Activated CD8-positive, alpha-beta memory T cell treated with anti-CD3 and anti-CD28 coated beads for 24 hours (primary cell): ENCODE results near the gene TRIM24.
"Not testable (repeated sequence)": the region's sequence is repeated elsewhere in the genome, so short reads cannot be mapped to it uniquely, and the experiment has no call there.

Experiments
- DNase-seq: peaks from one replicate; pipeline ENCODE4 v3.0.0-alpha.2; 2020

The TRIM24 gene

GRCh38 chr7:138495485-138495884, 35.4 kb downstream of the TRIM24 start:
- DNase-seq, result no peak

DNA sequence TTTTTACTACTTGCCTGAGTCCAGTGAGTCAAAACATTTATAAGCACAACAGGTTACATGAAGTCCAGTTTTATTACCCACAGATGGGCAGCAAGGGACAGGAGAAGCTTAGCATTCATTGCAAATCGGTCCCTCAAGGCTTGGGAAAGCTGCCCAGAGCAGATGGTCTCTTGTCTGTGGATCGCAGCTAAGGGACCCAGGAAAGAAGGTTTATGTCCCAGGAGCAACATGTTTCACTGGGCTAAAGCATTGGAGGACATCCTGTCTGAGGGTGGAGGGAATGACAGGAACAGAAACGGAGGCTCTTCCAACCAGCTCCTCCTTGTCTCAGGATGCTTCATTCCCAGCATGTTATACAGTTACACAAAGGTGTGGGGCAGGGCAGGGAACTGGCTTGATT, 39.3 kb downstream of the TRIM24 start:
- no peak for DNase-seq

- not testable (repeated sequence) for DNase-seq
These were observed 40.2 kb downstream of the TRIM24 start for GRCh38 chr7:138500303-138500702.

DNA sequence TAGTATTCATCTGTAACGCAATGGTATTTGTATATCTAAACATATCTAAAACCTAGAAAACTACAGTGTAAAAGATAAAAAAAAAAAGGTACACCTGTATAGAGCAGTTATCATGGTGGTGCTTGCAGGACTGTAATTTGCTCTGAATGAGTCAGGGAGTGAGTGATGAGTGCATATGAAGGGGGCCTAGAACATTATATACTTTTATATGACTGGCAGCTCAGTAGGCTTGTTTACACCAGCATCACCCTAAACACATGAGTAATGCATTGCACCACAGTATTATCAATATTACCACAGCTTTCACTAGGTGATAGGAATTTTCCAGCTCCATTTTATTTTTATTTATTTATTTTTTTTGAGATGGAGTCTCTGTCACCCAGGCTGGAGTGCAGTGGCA, 40.8 kb downstream of the TRIM24 start:
- DNase-seq, result no peak

DNA sequence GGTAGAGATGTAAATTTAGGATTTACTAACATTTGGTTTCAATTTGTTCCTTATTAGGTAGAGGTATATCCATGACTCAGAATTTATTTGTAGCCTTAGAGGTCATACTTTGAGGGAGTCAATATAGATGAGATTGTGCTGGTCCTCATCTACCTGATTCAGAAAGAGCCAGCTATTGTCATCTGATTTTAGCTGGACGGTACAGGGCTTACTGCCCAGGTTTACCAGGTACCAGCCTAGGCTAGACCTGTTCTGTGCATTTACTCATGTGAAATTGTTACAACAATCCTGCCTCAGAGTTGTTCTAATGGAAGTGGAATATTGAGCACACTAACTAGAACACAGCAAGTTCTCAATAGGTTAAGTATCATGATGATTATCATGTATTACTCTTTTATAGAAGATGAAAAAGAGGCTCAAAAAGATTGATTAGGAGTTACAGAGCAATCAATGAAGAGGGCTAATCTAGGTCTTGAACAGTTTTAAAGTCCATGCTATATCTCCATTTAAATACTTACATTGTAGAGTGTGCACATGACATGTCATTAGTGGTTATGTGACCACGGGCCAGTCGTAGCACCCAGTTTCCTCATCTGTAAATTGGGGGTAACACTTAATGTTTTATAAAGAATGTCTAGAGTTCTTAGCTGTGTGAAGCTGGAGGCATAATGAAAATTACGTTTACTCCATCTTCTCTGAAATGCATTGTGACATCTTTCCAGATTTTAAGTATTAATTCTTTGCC, 42.1 kb downstream of the TRIM24 start:
- no peak for DNase-seq

- DNase-seq, result no peak
These were observed 45.4 kb downstream of the TRIM24 start for GRCh38 chr7:138505361-138505873.

DNA sequence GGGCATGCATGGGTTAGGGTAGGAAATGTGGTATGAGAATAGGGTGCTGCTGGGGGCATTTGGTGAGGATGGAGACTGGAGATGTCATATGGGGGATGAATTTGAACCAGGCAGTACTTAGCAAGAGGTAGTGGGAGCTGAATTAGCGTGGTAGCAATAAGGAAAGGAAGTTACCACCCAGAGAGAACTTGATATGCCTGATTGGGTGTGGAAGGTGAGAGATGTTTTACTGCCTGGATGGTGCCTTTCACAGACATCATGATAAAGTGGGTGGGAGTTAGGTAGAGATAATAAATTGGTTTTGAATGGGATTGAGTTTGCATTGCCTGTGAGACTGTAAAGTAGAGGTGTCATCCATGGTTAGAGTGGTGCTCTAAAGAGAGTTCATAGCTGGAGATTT, 46.7 kb downstream of the TRIM24 start:
- no peak for DNase-seq

DNA sequence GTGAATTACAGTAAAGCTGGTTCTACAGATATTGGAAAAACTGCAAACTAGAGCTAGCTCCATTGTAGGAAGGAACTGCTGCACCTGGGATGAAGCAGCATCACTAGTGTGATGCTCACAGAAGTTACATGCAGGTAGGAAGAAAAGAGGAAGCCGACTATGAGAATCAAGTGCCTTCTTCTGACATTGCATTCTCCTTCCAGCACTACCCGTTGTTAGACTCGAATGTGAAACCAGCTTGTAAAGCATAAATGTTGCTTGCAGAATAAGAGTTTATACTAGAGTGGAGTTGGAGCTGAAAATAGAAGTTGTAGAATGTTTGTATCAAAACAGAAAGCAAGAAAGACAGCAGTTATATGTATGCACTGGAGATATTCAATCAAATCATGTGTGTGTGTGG, 49.9 kb downstream of the TRIM24 start:
- DNase-seq, result no peak

- DNase-seq, result no peak
These were observed 52.2 kb downstream of the TRIM24 start for GRCh38 chr7:138512092-138512858.

DNA sequence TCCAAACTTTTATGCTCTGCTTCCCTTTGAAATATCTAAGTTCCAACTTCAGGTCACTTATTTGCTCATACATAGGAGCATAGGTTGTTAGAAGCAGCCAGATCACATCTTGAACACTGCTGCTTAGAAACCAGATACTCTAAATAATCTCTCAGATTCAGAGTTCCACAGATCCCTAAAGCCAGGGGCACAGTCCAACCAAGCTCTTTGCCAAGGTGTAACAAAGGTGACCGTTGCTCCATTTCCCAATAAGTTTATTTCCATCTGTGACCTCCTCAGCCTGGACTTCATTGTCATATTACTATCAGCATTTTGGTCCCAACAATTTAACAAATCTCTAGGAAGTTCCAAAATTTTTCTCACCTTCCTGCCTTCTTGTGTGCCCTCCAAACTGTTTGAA, 52.8 kb downstream of the TRIM24 start:
- DNase-seq, result no peak

- DNase-seq, result no peak
These were observed 53.3 kb downstream of the TRIM24 start for GRCh38 chr7:138513344-138513871.

GRCh38 chr7:138514044-138514443, 54.0 kb downstream of the TRIM24 start:
- DNase-seq, result no peak

GRCh38 chr7:138515001-138515528, 55.0 kb downstream of the TRIM24 start:
- DNase-seq, result no peak

DNA sequence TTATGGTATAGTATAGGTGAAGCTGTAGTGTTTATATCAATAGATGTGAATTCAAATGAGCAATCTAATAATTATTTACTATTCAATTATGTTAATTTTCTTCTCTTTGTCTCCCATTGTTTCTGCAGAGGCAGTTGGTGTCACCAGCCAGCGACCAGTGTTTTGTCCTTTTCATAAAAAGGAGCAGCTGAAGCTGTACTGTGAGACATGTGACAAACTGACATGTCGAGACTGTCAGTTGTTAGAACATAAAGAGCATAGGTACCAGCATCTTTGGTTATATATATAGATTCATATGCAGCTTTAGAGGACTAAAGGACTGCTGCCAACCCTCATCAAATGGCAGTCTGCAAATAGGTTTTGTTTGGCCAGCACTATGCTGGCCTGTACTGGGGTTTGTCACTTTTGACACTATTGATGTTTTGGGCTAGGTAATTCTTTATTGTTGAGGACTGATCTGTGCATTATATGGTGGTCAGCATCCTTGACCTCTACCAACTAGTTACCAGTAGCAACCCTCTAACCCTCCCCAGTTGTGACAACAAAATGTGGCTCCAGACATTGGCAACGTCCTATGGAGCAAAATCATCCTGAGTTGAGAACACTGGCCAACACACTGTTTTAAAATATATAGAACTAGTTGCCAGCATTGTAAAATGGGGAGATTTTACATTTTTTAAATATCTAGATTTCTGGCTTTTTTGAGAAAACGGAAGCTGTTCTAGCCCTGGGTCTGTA, 59.2 kb downstream of the TRIM24 start:
- DNase-seq, result no peak

GRCh38 chr7:138520742-138521141, 60.7 kb downstream of the TRIM24 start:
- DNase-seq, result no peak

DNA sequence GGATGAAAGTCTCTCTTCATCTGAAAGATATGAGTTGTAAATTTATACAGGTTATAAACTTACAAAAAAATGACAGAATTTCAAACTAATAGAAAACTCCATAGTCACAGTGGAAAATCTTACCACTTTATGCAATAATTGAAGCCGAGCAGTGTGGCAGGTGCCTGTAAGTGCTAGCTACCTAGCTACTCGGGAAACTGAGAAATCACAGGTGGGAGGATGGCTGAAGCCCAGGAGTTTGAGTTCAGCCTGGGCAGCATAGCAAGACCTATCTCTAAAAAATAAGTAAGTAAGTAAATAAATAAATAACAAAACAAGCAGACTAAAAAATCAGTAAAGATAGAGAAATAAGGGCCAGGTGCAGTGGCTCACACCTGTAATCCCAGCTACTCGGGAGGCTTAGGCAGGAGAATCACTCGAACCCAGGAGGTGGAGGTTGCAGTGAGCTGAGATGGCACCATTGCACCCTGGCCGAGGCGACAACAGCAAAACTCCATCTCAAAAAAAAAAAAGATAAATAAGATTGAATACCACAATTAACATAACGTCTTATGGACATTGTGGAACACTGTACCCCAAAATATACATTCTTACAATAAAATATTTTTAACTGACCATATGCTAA, 61.9 kb downstream of the TRIM24 start:
- no peak for DNase-seq

GRCh38 chr7:138524259-138524658, 64.2 kb downstream of the TRIM24 start:
- DNase-seq, result no peak

GRCh38 chr7:138525757-138526156, 65.7 kb downstream of the TRIM24 start:
- DNase-seq, result no peak

GRCh38 chr7:138527746-138528223, 67.7 kb downstream of the TRIM24 start:
- DNase-seq, result no peak

GRCh38 chr7:138536833-138537232, 76.8 kb downstream of the TRIM24 start:
- not testable (repeated sequence) for DNase-seq

DNA sequence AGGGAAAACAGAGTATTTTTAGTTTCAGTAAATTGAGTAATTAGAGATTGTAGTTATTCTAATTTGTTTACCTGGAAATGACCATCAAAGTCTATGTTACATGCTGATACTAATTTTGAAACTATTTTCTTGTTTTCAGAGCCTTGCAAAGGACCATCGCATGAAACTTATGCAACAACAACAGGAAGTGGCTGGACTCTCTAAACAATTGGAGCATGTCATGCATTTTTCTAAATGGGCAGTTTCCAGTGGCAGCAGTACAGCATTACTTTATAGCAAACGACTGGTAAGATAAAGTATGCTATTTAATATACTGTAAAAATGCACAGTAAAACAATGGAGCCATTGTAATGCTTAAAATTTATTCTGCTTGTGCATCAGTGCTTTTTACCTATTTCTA, 78.5 kb downstream of the TRIM24 start:
- DNase-seq, result no peak

GRCh38 chr7:138538997-138539644, 79.1 kb downstream of the TRIM24 start:
- DNase-seq, result no peak
